Smooth muscle cell (in vitro differentiated cells): ENCODE results near the gene WNT3. TPM values are rescaled to one million over a fixed set of nuclear protein-coding genes. Genes with fewer than 3 reads are reported as not detected.

ENCODE experiments used
- DNase-seq: peaks from one replicate; lab custom pipeline; 2025; ENCODE audit not compliant: unreplicated experiment; lab: John Stamatoyannopoulos, UW
- H2AFZ ChIP-seq: fragments of 200-600 bp; sonication (generic); 2 replicates; pipeline ENCODE4 v1.6.0; 2016; ENCODE audit warnings: antibody characterized with exemption, low read depth, mild to moderate bottlenecking
- H3F3A ChIP-seq: fragments of 200-600 bp; sonication (generic); 2 replicates; pipeline ENCODE4 v1.6.0; 2017; ENCODE audit warnings: antibody characterized with exemption, low read depth
- H3K27ac ChIP-seq: fragments of 200-600 bp; sonication (generic); 2 replicates; pipeline ENCODE4 v1.5.1; 2016; ENCODE audit warnings: low read depth, mild to moderate bottlenecking
- H3K27me3 ChIP-seq: fragments of 200-600 bp; sonication (generic); 2 replicates; pipeline ENCODE4 v1.6.1; 2016; ENCODE audit warnings: low read depth, mild to moderate bottlenecking
- H3K36me3 ChIP-seq: fragments of 200-600 bp; sonication (generic); 2 replicates; pipeline ENCODE4 v1.5.1; 2016; ENCODE audit warnings: low read depth
- H3K4me1 ChIP-seq: fragments of 200-600 bp; sonication (generic); 2 replicates; pipeline ENCODE4 v1.5.1; 2016; ENCODE audit warnings: low read depth
- H3K4me2 ChIP-seq: fragments of 200-600 bp; sonication (generic); 2 replicates; pipeline ENCODE4 v1.6.0; 2016; ENCODE audit warnings: mild to moderate bottlenecking
- H3K4me3 ChIP-seq: fragments of 200-600 bp; sonication (generic); 2 replicates; pipeline ENCODE4 v1.5.1; 2016; ENCODE audit warnings: mild to moderate bottlenecking
- H3K79me2 ChIP-seq: fragments of 200-600 bp; sonication (generic); 2 replicates; pipeline ENCODE4 v1.6.0; 2016; ENCODE audit warnings: low read depth, mild to moderate bottlenecking
- H3K9ac ChIP-seq: fragments of 200-600 bp; sonication (generic); 2 replicates; pipeline ENCODE4 v1.6.0; 2016; ENCODE audit warnings: low read depth
- H3K9me3 ChIP-seq: fragments of 200-600 bp; sonication (generic); replicated peaks from 2 replicates; pipeline ENCODE4 v1.5.1; 2016; ENCODE audit warnings: low read depth
- H4K20me1 ChIP-seq: fragments of 200-600 bp; sonication (generic); 2 replicates; pipeline ENCODE4 v1.6.0; 2016; ENCODE audit warnings: low read depth
- WGBS: methylation state at CpG from one replicate; pipeline ENCODE4 v1.1.7; 2016; ENCODE audit warnings: low lambda C conversion rate; 5-methylcytosine and 5-hydroxymethylcytosine counted together
- polyA plus RNA-seq: library from polyadenylated mRNA; unstranded; fragments of >200 nt; fragmentation: Nextera tagmentation; extraction: Ambion mirVana; gene quantifications from 2 replicates; pipeline ENCODE4 v1.2.1, GENCODE V29; 2016
- total RNA-seq: library from RNA; depleted of rRNA; stranded (reverse); fragments of >200 nt; gene quantifications from 2 replicates; pipeline ENCODE4 v1.2.3, GENCODE V29; 2014
- TF ChIP-seq, protein P1 (sequence below): fragments of 200-600 bp; sonication (generic); IDR thresholded peaks from 2 replicates; pipeline ENCODE4 v1.5.1; 2017; ENCODE audit warnings: borderline replicate concordance, mild to moderate bottlenecking, antibody characterized with exemption; ENCODE audit not compliant: insufficient read depth, poor library complexity, severe bottlenecking

The WNT3 gene
- total and polyA plus RNA-seq, 2 experiments from 2014 or later: 2.9 to 6.2 TPM

GRCh38 chr17:46783031-46783593 lies 35.4 kb downstream of the WNT3 start:
- Histone ChIP-seq H2AFZ (no peak overlapping the region), H3K79me2 (no peaks in the 10 kb centered on the region), H3K4me1 (peaks cover 4% of the 10 kb centered on the region), H3F3A (no peaks in the 10 kb centered on the region), H3K9me3 (no peaks in the 10 kb centered on the region), H3K9ac (no peak overlapping the region), H3K27ac (no peak overlapping the region), H3K4me3 (no peak overlapping the region), H4K20me1 (no peaks in the 10 kb centered on the region), H3K36me3 (no peaks in the 10 kb centered on the region), H3K4me2 (no peak overlapping the region), H3K27me3 (no peaks in the 10 kb centered on the region)
- WGBS: 83% methylated on average over 7 of the region's 7 CpGs
- TF ChIP-seq, protein P1, sequence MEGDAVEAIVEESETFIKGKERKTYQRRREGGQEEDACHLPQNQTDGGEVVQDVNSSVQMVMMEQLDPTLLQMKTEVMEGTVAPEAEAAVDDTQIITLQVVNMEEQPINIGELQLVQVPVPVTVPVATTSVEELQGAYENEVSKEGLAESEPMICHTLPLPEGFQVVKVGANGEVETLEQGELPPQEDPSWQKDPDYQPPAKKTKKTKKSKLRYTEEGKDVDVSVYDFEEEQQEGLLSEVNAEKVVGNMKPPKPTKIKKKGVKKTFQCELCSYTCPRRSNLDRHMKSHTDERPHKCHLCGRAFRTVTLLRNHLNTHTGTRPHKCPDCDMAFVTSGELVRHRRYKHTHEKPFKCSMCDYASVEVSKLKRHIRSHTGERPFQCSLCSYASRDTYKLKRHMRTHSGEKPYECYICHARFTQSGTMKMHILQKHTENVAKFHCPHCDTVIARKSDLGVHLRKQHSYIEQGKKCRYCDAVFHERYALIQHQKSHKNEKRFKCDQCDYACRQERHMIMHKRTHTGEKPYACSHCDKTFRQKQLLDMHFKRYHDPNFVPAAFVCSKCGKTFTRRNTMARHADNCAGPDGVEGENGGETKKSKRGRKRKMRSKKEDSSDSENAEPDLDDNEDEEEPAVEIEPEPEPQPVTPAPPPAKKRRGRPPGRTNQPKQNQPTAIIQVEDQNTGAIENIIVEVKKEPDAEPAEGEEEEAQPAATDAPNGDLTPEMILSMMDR: no peak
- DNase-seq: no peak

- Histone ChIP-seq H3K9ac (no peak overlapping the region), H3F3A (no peaks in the 10 kb centered on the region), H2AFZ (no peak overlapping the region), H3K4me1 (peaks cover 4% of the 10 kb centered on the region), H3K4me3 (no peak overlapping the region), H3K27ac (no peak overlapping the region), H3K36me3 (no peaks in the 10 kb centered on the region), H3K27me3 (no peaks in the 10 kb centered on the region), H3K79me2 (no peaks in the 10 kb centered on the region), H3K4me2 (no peak overlapping the region), H3K9me3 (no peaks in the 10 kb centered on the region), H4K20me1 (no peaks in the 10 kb centered on the region)
- DNase-seq: no peak
- TF ChIP-seq, protein P1: peak; percentile 50
- 84% methylated on average over 9 of the region's 9 CpGs for WGBS
Observed at GRCh38 chr17:46782250-46782953, 36.1 kb downstream of the WNT3 start.

DNA sequence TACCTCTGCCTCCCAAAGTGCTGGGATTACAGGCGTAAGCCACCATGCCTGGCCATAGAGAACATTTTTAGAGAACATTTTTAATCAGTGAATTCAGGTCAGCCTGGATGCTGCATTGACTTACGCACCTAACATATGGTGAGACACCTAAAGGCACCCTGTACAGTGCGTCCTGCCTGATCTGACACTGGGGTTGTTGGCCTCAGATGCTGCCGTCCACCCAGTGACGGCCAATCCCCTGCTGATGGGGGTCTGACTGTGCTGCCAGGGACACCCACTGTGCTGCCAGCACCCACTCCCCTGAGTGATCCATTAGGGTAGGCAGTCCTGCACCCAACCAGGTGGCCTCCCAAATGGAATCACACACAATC lies 38.5 kb downstream of the WNT3 start:
- Histone ChIP-seq H3K36me3 (no peaks in the 10 kb centered on the region), H3K9me3 (no peaks in the 10 kb centered on the region), H3K4me2 (no peak overlapping the region), H3K4me1 (no peaks in the 10 kb centered on the region), H3K79me2 (no peaks in the 10 kb centered on the region), H2AFZ (no peak overlapping the region), H3K4me3 (no peak overlapping the region), H3K27ac (no peak overlapping the region), H3K9ac (no peak overlapping the region), H4K20me1 (no peaks in the 10 kb centered on the region), H3K27me3 (no peaks in the 10 kb centered on the region), H3F3A (no peaks in the 10 kb centered on the region)
- 96% methylated on average over 5 of the region's 5 CpGs for WGBS
- TF ChIP-seq, protein P1: no peak
- no peak for DNase-seq
